GM19099 (cell line): ENCODE results near the gene JMJD8.
A peak's percentile ranks its signal among the peaks of the same experiment; 100 is the strongest.

ENCODE experiments used
- POLR2A ChIP-seq: IDR thresholded peaks from 3 replicates; pipeline ENCODE4 v1.6.1; 2011; ENCODE audit warnings: low read depth; ENCODE audit not compliant: insufficient read length; ENCODE audit errors: extremely low read depth

The JMJD8 gene

GRCh38 chr16:657487-657886 is 26.6 kb downstream of the JMJD8 start:
- no peak for TF ChIP-seq POLR2A

GRCh38 chr16:654034-654433 is 30.1 kb downstream of the JMJD8 start:
- no peak for TF ChIP-seq POLR2A

- no peak for TF ChIP-seq POLR2A
These were observed 31.5 kb downstream of the JMJD8 start for GRCh38 chr16:652454-653305.

GRCh38 chr16:651844-652243 is 32.3 kb downstream of the JMJD8 start:
- no peak for TF ChIP-seq POLR2A

- TF ChIP-seq POLR2A = no peak
These were observed 34.5 kb downstream of the JMJD8 start for GRCh38 chr16:649631-650030.

- peak; percentile 60 for TF ChIP-seq POLR2A
These were observed 35.1 kb downstream of the JMJD8 start, which contains the start of gene WDR90 for GRCh38 chr16:648781-649589. Gene WDR90, plus strand, starts transcription at chr16:649365. Its CDS starts 52 bp downstream, at chr16:649417.

GRCh38 chr16:648071-648780 is 35.9 kb downstream of the JMJD8 start:
- TF ChIP-seq POLR2A = no peak

GRCh38 chr16:647173-647902 is 36.8 kb downstream of the JMJD8 start:
- peak; percentile 17 for TF ChIP-seq POLR2A

- TF ChIP-seq POLR2A = no peak
These were observed 37.4 kb downstream of the JMJD8 start for GRCh38 chr16:646679-647172.

- TF ChIP-seq POLR2A = no peak
These were observed 38.1 kb downstream of the JMJD8 start for GRCh38 chr16:645852-646678.

- TF ChIP-seq POLR2A = no peak
These were observed 39.6 kb downstream of the JMJD8 start for GRCh38 chr16:644556-644955.

- no peak for TF ChIP-seq POLR2A
These were observed 41.1 kb downstream of the JMJD8 start for GRCh38 chr16:643050-643368.

GRCh38 chr16:642189-643049 is 41.7 kb downstream of the JMJD8 start:
- peak; percentile 43 for TF ChIP-seq POLR2A
